Right lobe of liver (tissue), 6 donors: ENCODE data around the gene CATSPERD. TPM values are rescaled to one million over a fixed set of nuclear protein-coding genes. Genes with fewer than 3 reads are reported as not detected.
"Not testable (repeated sequence)": the region's sequence is repeated elsewhere in the genome, so short reads cannot be mapped to it uniquely, and the experiment has no call there.

Source experiments
- ATAC-seq, 4 donors: fragments of 200-7000 bp; cut with Tn5 transposase; one replicate each; pipeline ENCODE4 v1.9.1; 2020; ENCODE audit warnings: mild to moderate bottlenecking in 4 of 4, moderate library complexity in 4 of 4
- DNase-seq, 3 donors: peaks; one replicate each; pipeline ENCODE4 v3.0.0-alpha.2; 2020
- H3K27ac ChIP-seq, 3 donors: fragments of 200-600 bp; one replicate each; pipeline ENCODE4 v1.8.0; 2022
- H3K27me3 ChIP-seq, 2 donors: fragments of 200-600 bp; one replicate each; pipeline ENCODE4 v1.8.0; 2022
- H3K36me3 ChIP-seq, 4 donors: fragments of 200-600 bp; sonication (generic) in 1 of 4; one replicate each; pipeline versions ENCODE4 v1.5.1 to v1.8.0; 2017 to 2022; ENCODE audit warnings: control low read depth in 1 of 4
- H3K4me1 ChIP-seq, 4 donors: fragments of 200-600 bp; sonication (generic) in 1 of 4; one replicate each; pipeline versions ENCODE4 v1.5.1 to v1.8.0; 2017 to 2022; ENCODE audit warnings: control low read depth in 1 of 4
- H3K4me3 ChIP-seq, 3 donors: fragments of 200-600 bp; one replicate each; pipeline ENCODE4 v1.8.0; 2022
- H3K9me3 ChIP-seq, 4 donors: fragments of 200-600 bp; sonication (generic) in 1 of 4; one replicate each; pipeline versions ENCODE4 v1.5.1 to v1.8.0; 2017 to 2022; ENCODE audit warnings: control low read depth in 1 of 4
- CTCF ChIP-seq, 4 donors: fragments of 200-600 bp in 3 of 4; fragments of 450-650 bp in 1 of 4; IDR thresholded peaks; one replicate each; pipeline versions ENCODE4 v1.5.1 to v1.8.0; 2016 to 2022; ENCODE audit warnings: antibody characterized with exemption in 4 of 4, mild to moderate bottlenecking in 2 of 4
- POLR2A ChIP-seq: fragments of 450-650 bp; IDR thresholded peaks from one replicate; pipeline ENCODE4 v1.6.1; 2017; ENCODE audit warnings: antibody characterized with exemption, mild to moderate bottlenecking
- WGBS: methylation state at CpG from one replicate; pipeline ENCODE4 v1.1.6; 2018; ENCODE audit warnings: low coverage, low lambda C conversion rate; ENCODE audit not compliant: insufficient coverage; ENCODE audit errors: missing lambda C conversion rate; 5-methylcytosine and 5-hydroxymethylcytosine counted together
- intact Hi-C, 2 donors: fragments of 100-400 bp; cut with DNase I; formaldehyde crosslinking; loops; one replicate each; pipeline versions ENCODE4 v1.11.2 to v1.14.1; 2022
- total RNA-seq, 6 experiments: library from RNA; depleted of rRNA in 2 of 6; stranded (reverse); fragments of >200 nt in 2 of 6; fragmentation: NEBNext Ultra II Directional in 3 of 6; extraction: Animal tissue kit (Norgen Biotek cat#: 25700) in 3 of 6; gene quantifications; one replicate each; pipeline versions ENCODE4 v1.1.0 to v1.2.4, GENCODE V29; 2016 to 2023
- donor health status: DM: no; HTN: yes; CAD: no.
- donor health status: DM: no; HTN: no; CAD: no.
- donor health status: DM: no; HTN: no; CAD: no.
- donor health status: DM: no; HTN: yes; CAD: no.
- donor health status: DM: no; HTN: yes; CAD: no.

CATSPERD gene
- total RNA-seq, 6 experiments from 2014 or later, result not detected

- ATAC-seq, result peak in 1 of 4 donors; percentile 39
- Histone ChIP-seq H3K36me3 (no peaks in the 10 kb centered on the region), H3K27me3 (no peaks in the 10 kb centered on the region), H3K27ac (no peak overlapping the region), H3K4me3 (no peak overlapping the region), H3K9me3 (no peaks in the 10 kb centered on the region), H3K4me1 (no peaks in the 10 kb centered on the region)
- DNase-seq, result peak in 1 of 3 donors; percentile 28
- TF ChIP-seq POLR2A (no peak), CTCF (IDR thresholded peaks at IDR 0.05) (no peak)
- intact Hi-C loops, result no loop called here
- 62% methylated on average over 6 of the region's 8 CpGs for WGBS
Observed at GRCh38 chr19:5738423-5738822, 18.0 kb downstream of the CATSPERD start.

- H3K27ac ChIP-seq, result no peak overlapping the region
- H3K4me3 ChIP-seq, result no peak overlapping the region
- H3K36me3 ChIP-seq, result no peaks in the 10 kb centered on the region
- H3K4me1 ChIP-seq, result no peaks in the 10 kb centered on the region
- no peaks in the 10 kb centered on the region for H3K9me3 ChIP-seq
- DNase-seq (no peak), ATAC-seq (no peak)
- WGBS, result 72% methylated on average over 19 of the region's 19 CpGs
- no peaks in the 10 kb centered on the region for H3K27me3 ChIP-seq
- intact Hi-C loops, result no loop called here
- no peak for TF ChIP-seq CTCF (IDR thresholded peaks at IDR 0.05)
- TF ChIP-seq POLR2A, result no peak
Observed at GRCh38 chr19:5742051-5742450, 21.6 kb downstream of the CATSPERD start.

- DNase-seq (no peak), ATAC-seq (no peak)
- no peak for TF ChIP-seq POLR2A
- no peak for TF ChIP-seq CTCF (IDR thresholded peaks at IDR 0.05)
- intact Hi-C loops, result no loop called here
- no peaks in the 10 kb centered on the region for H3K36me3 ChIP-seq
- no peaks in the 10 kb centered on the region for H3K4me1 ChIP-seq
- no peaks in the 10 kb centered on the region for H3K9me3 ChIP-seq
- no peak overlapping the region for H3K4me3 ChIP-seq
- no peaks in the 10 kb centered on the region for H3K27me3 ChIP-seq
- no peak overlapping the region for H3K27ac ChIP-seq
Observed at GRCh38 chr19:5743630-5744029, 23.2 kb downstream of the CATSPERD start.

- 80% methylated on average over 9 of the region's 10 CpGs for WGBS
- H3K4me3 ChIP-seq, H3K27ac ChIP-seq, H3K27me3 ChIP-seq, H3K4me1 ChIP-seq, ATAC-seq, H3K36me3 ChIP-seq, H3K9me3 ChIP-seq, DNase-seq, intact Hi-C loops: not testable (repeated sequence)
Observed at GRCh38 chr19:5744999-5745398, 24.6 kb downstream of the CATSPERD start.

GRCh38 chr19:5748920-5749319, 28.5 kb downstream of the CATSPERD start:
- intact Hi-C loops, H3K4me3 ChIP-seq, DNase-seq, H3K36me3 ChIP-seq, H3K9me3 ChIP-seq, H3K27ac ChIP-seq, H3K4me1 ChIP-seq, ATAC-seq, H3K27me3 ChIP-seq: not testable (repeated sequence)
- 47% methylated on average over 6 of the region's 6 CpGs for WGBS

GRCh38 chr19:5749505-5749904, 29.1 kb downstream of the CATSPERD start:
- intact Hi-C loops, result no loop called here
- no peak overlapping the region for H3K4me3 ChIP-seq
- no peak for ATAC-seq
- H3K36me3 ChIP-seq, result no peaks in the 10 kb centered on the region
- TF ChIP-seq POLR2A (no peak), CTCF (IDR thresholded peaks at IDR 0.05) (no peak)
- no peaks in the 10 kb centered on the region for H3K9me3 ChIP-seq
- H3K27me3 ChIP-seq, result no peaks in the 10 kb centered on the region
- no peaks in the 10 kb centered on the region for H3K4me1 ChIP-seq
- DNase-seq, result no peak
- no peak overlapping the region for H3K27ac ChIP-seq
- WGBS, result 79% methylated on average over 5 of the region's 5 CpGs
